Measurements from ENCODE around the gene OXA1L.
"Not testable (repeated sequence)": the region's sequence is repeated elsewhere in the genome, so short reads cannot be mapped to it uniquely, and the experiment has no call there.

OXA1L gene

DNA sequence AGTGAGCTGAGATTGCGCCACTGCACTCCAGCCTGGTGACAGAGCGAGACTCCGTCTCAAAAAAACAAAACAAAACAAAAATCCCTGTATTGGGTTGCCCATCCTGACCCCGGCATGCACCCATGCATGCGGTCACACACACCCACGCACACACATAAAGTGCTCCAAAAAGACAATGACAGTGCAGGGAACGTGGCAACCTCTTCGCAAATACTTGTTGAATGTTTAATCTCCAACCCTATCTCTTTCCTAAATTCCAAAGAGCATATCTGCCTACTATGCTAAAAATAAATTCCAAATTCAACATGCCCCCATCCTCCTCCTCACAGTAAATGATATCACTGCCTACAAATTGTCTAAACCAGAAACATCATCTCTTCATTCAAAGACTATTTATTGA is 35.2 kb downstream of the OXA1L start:
- DNase-seq = no peak

DNA sequence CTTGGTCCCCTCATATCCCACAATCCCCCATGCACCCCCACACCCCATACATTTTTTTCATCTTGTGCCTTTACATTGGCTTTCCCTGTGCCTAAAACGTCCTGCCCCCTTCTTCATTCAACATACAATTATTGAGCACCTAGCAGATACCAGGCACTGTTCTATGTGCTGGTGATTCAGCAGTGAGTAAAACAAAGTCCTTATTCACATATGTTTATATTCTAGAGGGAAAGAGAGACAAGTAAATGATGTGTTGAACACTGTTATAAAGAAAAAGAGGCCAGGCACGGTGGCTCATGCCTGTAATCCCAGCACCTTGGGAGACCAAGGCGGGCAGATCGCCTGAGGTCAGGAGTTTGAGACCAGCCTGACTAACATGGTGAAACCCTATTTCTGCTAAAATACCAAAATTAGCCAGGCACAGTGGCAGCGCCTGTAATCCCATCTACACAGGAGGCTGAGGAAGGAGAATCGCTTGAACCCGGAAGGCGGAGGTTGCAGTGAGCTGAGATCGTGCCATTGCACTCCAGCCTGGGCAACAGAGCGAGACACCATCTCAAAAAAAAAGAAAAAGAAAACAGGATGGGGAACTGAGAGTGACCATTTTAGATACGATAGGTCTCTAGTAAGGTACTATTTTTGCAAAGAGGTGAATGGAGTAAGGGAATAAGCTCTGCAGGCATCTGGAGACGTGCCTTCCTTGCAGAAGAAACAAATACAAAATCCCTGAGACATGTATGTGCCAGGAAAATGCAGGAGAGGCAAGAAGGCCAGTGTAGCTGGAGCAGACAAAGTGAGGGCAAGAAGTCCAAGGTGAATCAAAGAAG is 36.6 kb downstream of the OXA1L start:
- DNase-seq = no peak

DNA sequence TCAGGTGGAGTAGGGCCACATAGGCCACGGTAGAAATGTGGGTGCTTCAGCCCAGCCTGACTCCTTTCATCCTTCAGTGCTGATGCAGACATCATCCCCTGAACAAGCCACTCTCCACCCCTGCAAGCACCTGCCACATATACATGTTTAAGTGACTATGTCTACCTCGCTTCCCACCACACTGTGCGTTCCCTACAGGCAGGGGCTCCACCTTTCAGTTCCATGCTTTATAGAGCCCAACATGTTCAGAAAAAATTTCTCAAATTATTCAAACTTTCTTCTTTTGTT is 37.1 kb downstream of the OXA1L start:
- DNase-seq = no peak

DNA sequence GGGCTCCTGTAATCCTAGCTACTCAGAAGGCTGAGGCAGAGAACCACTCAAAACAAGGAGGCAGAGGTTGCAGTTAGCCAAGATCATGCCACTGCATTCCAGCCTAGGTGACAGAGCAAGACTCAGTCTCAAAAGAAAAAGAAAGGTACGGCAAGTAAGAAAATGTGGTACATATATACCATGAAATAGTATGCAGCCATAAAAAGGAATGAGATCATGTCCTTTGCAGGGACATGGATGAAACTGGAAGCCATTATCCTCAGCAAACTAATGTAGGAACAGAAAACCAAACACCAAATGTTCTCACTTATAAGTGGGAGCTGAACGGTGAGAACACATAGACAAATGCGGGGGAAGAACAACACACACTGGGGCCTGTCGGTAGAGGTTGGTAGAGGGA is 38.7 kb downstream of the OXA1L start:
- not testable (repeated sequence) for DNase-seq

DNA sequence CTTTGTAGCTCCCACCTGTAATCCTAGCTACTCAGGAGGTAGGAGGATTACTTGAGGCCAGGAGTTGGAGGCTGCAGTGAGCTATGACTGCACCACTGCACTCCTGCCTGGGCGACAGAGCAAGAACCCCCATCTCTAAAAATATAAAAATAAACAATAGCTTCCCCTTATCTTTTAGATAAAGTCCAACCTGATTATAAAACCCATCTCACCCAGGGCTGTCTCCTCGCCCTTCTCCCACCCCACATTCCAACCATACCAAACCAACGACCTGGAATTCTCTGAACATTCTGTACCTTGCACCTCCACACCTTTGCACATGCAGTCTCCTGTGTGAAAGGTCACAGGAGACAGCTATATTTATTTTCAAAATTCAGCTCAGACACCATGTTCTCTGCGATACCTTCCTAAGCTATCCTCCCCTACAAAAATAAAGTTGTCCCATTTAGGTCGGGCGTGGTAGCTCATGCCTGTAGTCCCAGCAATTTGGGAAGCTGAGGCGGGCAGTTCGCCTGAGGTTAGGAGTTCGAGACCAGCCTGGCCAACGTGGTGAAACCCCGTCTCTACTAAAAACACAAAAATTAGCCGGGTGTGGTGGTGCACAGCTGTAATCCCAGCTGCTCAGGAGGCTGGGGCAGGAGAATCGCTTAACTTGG is 41.1 kb downstream of the OXA1L start:
- DNase-seq = no peak

DNA sequence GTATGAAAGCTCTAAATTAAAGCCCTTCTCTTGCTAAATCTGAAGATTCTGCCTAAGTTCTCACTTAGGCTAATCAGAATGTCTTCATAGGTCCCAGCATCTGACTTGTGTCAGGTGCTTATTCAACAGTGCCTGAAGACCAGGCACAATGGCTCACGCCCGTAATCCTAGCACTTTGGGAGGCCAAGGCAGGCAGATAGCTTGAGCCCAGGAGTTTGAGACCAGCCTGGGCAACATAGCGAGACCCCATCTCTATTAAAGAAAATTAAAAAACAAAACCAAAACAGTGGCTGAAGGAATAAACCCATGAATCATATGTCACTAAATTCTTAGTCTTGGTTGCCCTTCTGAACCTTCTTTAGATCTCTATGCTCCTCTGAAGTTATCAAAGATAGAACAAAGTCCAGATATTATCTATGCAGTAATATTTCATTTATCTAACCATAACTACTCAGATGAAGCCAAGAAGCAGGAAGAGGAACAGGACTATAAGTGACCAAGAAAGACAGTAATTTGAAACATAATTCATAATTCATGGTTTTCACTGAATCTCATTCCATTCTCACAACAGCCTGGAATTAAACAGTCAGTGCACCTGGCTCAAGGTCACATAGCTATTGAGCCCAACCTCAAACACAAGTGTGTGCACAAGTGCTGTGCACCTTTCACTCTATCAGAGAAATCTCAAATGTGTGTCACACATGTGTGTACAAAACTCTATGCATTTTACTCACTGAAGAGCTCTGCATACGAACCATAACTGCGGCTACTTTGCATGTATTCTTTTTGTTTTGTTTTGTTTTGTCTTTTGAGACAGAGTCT is 42.1 kb downstream of the OXA1L start:
- DNase-seq = no peak

DNA sequence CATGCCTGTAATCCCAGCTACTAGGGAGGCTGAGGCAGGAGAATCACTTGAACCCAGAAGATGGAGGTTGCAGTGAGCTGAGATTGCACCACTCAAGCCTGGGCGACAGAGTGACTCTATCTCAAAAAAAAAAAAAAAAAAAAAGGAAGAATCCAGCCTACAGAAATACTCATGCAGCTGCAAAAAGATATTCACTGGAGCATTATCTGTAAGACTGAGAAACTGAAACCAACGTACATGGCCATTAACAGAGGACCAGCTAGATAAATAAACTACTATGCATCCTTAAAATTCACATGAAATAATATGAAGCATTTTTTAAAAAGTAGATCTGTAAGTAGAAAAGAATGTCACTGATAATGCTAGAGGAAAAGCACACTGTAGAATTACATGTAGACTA is 45.2 kb downstream of the OXA1L start:
- DNase-seq = no peak

DNA sequence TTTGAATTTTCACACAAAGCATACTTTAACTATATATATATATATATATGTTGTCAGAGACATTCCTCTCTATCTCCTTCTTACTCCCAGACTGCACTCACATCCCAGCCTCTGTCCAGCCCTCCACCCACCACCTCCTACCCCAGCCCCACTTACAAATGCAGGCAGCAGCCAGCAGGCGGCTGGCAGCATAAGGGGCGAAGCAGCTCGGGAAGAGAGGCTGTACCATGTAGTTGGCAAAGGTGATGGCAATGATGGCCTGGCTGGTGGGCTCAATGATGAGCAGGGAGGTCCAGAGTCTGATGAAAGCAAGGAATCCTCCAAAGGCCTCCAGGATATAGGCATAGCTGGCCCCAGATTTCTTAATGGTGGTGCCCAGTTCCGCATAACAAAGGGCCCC is 46.3 kb downstream of the OXA1L start:
- DNase-seq = no peak

DNA sequence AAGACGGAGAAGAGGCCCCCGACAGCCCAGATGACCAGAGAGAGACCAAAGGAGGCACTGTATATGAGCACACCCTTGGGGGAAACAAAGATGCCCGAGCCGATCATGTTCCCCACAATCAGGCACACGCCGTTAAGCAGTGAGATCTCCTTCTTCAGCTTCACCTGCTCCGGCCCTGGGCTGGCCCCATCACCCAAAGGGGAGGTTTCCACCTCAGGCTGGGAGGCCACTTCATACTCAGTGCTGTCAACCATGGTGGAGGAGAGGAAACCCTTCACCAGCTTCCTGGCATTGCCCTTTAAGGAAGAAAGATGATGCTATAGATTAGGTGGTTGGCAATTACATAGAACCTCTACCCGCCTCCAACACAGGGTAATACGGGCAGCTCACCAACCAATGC is 46.7 kb downstream of the OXA1L start:
- DNase-seq = no peak

DNA sequence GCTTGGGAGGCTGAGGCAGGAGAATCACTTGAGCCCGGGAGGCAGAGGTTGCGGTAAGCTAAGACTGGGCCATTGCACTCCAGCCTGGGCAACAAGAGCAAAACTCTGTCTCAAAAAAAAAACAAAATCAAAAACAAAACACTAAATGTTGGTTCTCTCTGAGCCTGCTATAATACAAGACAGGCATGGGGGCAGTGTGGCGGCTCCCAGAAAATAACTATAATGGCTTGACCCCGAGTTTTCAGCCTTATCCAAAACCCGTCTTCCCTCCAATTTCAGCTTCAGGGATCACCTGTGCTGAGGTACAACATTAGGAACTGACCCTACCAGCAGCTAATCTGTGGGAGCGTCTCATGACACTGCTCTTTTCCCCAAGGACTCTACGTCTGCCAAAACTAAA is 47.9 kb downstream of the OXA1L start:
- no peak for DNase-seq

DNA sequence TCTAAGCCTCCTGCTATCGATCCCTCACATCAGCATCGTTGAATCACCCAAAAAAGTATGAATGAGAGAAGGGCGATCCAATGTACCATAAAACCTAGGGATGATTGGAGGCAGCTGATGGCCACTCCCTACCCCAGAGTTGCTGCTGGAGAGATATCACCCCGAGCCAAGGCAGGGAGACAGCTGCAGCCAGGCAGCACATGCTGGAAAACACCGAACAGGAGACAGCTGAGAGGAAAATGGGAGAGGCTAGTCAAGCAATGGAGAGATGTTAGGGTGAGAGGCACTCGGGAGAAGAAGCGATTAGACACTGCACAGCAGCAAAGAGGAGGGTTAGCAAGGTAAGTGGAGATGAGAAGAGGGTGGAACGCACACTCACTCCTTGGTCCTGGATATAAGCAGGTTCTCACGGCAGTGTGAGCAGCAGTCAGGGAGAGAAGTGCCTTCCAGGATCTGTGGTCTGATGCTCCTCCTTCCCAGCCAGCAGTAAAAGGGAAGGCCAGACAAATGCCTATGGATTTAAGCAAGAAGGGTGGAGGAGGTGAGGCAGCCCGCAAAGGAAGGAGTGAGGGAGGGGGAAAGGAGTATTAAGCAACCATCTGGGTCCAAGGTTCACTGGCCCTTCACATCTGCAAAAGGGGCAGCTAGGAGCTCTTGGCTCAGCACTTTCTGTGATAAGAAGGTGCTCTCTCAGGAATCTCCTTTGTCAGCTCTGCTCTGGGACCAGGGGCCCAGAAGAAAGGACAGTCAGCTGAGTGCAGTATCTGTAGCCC is 48.6 kb downstream of the OXA1L start, which contains the start of gene SLC7A7:
TSS of gene SLC7A7 (minus strand) at position 495 of the 773 bp plus-strand sequence. CDS start 2,037 bp downstream, outside the sequence.
- DNase-seq = no peak

DNA sequence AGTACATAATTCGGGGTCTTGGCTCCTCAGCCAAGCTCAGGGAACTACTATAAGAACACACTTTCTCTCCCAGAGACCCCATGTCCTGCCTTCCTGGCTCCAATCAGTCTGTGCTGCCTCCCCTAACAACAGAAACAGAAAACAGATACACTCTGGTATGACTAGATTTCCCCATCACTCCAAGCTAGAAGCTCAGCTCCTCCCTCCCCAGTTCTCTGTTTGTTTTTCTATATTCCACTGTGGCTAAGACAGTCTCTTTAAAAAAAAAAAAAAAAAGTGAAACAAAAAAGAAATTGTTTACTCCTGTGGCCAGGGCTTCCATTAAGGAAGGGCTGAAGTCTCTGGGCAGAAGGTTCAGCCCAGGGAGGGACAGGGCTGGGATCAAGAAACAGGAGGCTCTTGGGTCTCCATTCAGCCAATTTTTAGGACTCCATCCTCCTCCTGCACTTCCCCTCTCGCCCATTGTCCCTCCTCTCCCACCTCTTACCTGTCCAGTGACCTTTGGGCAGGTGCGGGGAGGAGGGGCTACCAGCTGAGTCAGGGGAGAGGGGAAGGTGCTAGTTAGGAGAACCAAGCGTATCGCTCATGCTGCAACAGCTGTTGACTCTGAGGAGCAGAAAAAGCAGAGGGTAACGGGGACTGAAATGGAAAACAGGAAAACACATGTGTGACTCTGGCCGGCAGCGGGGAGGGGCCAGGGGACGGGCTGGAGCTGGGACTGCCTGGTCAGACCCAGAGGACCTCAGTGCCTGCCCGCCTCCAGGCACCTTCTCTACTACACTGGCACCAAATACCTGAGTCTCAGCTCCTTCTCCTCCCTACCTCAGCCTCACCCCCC is 52.9 kb downstream of the OXA1L start:
- no peak for DNase-seq

DNA sequence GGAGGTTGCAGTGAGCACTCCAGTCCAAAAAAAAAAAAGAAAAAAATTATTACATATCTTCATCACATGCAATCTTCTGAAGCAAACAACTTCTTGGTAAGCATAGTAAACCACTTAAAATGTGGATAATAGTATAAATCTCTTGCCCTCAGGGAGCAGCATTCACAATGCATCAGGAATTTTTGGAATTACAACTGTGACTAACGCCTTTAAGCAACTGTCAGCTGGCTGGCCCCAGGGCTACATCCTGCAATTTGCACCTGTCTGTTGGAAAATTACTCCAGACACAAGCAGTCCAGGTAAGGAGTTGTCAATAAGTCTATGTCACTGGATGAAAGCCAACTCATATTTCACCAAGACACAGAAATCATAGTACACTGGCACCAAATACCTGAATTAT is 54.2 kb downstream of the OXA1L start:
- DNase-seq = no peak

DNA sequence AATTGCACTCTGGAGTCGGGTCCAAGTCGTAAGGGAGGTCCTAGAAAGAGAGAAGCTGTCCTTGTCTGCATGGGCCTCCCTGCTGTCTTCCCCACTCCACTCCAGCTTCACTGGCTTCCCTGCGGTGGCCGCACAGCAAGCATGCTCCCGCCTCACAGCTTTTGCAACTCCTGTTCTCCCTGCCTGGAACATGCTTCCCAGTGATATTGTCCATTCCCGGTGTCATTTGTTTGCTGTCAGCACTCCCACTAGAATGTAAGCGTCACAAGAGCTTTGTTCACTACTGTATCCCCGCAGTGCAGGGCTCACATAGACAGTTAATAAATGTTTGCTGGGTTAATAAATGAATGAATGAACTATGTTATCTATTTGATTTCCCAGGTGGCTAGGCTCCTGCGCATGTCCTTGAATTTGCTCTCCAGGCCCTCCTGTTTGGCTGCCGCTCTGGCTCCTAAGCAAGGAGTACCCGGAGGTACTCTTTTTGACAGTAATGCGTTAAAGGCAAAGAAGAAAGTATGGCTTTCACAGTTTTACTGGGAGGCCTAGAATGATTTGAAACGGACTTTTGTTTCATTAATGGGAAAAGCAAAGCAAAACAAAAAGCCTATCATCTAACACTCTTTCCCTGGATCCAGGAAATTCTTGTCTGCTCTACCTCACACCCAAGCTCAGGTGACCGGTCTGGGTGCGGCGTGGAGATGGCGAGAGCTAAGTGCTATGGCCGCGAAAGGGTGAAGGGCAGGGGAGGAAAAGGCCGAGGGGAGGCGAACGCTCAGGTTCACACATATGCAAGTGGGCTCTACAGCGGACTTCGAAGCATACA is 54.9 kb downstream of the OXA1L start:
- DNase-seq = no peak

DNA sequence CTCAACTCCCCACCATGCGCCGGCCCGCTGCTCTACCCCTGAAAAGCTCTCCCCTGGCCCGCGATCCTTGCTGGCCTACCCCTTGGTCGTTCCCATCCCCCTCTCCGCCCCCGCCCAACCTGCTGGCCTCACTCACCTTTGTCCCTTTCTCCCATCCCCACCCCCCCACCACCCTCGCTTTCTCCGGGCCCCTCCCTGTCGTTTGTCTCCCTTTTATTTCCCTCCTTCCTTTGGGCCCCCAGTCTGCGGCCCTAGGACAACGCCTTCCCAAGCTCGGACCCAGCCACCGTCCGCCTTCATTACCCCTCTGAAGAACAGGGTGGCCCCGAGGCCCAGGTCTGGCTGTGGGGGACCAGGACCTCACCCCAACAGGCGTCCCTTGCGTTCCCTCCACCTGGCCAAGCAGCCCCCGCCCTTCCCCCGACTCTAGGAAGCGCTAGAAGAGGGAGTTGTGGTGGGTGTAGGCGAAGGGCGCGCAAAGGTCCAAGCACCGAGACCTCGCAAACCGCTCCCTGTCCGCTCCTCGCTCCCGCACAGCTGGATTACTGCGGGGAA is 55.6 kb downstream of the OXA1L start:
- DNase-seq = no peak
